ENCODE results near the gene SUSD2. TPM values are rescaled to one million over a fixed set of nuclear protein-coding genes. Genes with fewer than 3 reads are reported as not detected.

Gene SUSD2
- polyA plus RNA-seq, 1 of the 3 experiments (the other 2 are of a cell fraction) = 0.82 TPM

- Histone ChIP-seq H3K36me3 (replicated peaks in 1 of 2; ENCODE audit: control insufficient read depth in 1 of 2, insufficient read depth in 2 of 2, low read length in 1 of 2) (no peaks in the 10 kb centered on the region), H3K9me2 (no peaks in the 10 kb centered on the region), H3K79me2 (ENCODE audit: insufficient read depth) (no peaks in the 10 kb centered on the region), H3K4me3 (ENCODE audit: low read depth in 2 of 2, low read length in 1 of 2) (no peak overlapping the region), H2AFZ (ENCODE audit: low read depth) (no peak overlapping the region), H4K20me1 (ENCODE audit: insufficient read depth) (no peaks in the 10 kb centered on the region), H3K4me1 (ENCODE audit: control insufficient read depth in 1 of 2, insufficient read depth in 2 of 2, low read depth in 1 of 2, low read length in 1 of 2) (peaks cover 0 to 8% of the 10 kb centered on the region in 2 experiments; a peak in 1 of 4 replicates), H3K27me3 (ENCODE audit: insufficient read depth) (no peaks in the 10 kb centered on the region), H3F3A (replicated peaks; ENCODE audit: insufficient read depth) (no peaks in the 10 kb centered on the region), H3K9ac (no peak overlapping the region), H3K9me3 (no peaks in the 10 kb centered on the region), H3K4me2 (no peak overlapping the region), H3K27ac (ENCODE audit: low read depth in 2 of 2, low read length in 1 of 2) (no peak overlapping the region)
- WGBS (ENCODE audit: low lambda C conversion rate) = 97% methylated on average over 6 of the region's 15 CpGs
- ChIA-PET CTCF (interaction anchor here (0.8 to 2.6 kb wide), 5 partner anchors 8 to 42 kb away, joined by 3 to 11 read pairs (median 4); no protein-coding TSS in a partner anchor), POLR2A (no interaction called here)
- TF ChIP-seq TCF12 (IDR thresholded peaks at IDR 0.05) (no peak), REST (IDR thresholded peaks at IDR 0.05; ENCODE audit: low read depth, low read length) (no peak)
- DNase-seq = peak; percentile 10
These were observed 51.4 kb downstream of the SUSD2 start for GRCh38 chr22:24232725-24233124.

- 88% methylated on average over 7 of the region's 13 CpGs for WGBS (ENCODE audit: low lambda C conversion rate)
- peaks cover 0 to 8% of the 10 kb centered on the region in 2 experiments; a peak in 1 of 4 replicates for H3K4me1 ChIP-seq (ENCODE audit: control insufficient read depth in 1 of 2, insufficient read depth in 2 of 2, low read depth in 1 of 2, low read length in 1 of 2)
- no peak overlapping the region for H3K27ac ChIP-seq (ENCODE audit: low read depth in 2 of 2, low read length in 1 of 2)
- ChIA-PET POLR2A (no interaction called here), CTCF (interaction anchor here (2.6 kb wide), 1 partner anchor 10 kb away, joined by 11 read pairs; no protein-coding TSS in a partner anchor)
- no peak overlapping the region for H3K9ac ChIP-seq
- H3K36me3 ChIP-seq (replicated peaks in 1 of 2; ENCODE audit: control insufficient read depth in 1 of 2, insufficient read depth in 2 of 2, low read length in 1 of 2) = no peaks in the 10 kb centered on the region
- H3K79me2 ChIP-seq (ENCODE audit: insufficient read depth) = no peaks in the 10 kb centered on the region
- H3K4me3 ChIP-seq (ENCODE audit: low read depth in 2 of 2, low read length in 1 of 2) = no peak overlapping the region
- no peaks in the 10 kb centered on the region for H3K27me3 ChIP-seq (ENCODE audit: insufficient read depth)
- no peaks in the 10 kb centered on the region for H3K9me2 ChIP-seq
- H2AFZ ChIP-seq (ENCODE audit: low read depth) = no peak overlapping the region
- no peaks in the 10 kb centered on the region for H3F3A ChIP-seq (replicated peaks; ENCODE audit: insufficient read depth)
- no peak overlapping the region for H3K4me2 ChIP-seq
- DNase-seq = no peak
- H3K9me3 ChIP-seq = no peaks in the 10 kb centered on the region
- no peaks in the 10 kb centered on the region for H4K20me1 ChIP-seq (ENCODE audit: insufficient read depth)
- TF ChIP-seq RAD21 (IDR thresholded peaks at IDR 0.05; ENCODE audit: low read length) (no peak), MEF2A (IDR thresholded peaks at IDR 0.05; ENCODE audit: borderline replicate concordance, low read depth) (no peak), FOXM1 (IDR thresholded peaks at IDR 0.05; ENCODE audit: low read depth) (no peak), GABPA (IDR thresholded peaks at IDR 0.05; ENCODE audit: low read depth) (no peak), EP300 (IDR thresholded peaks at IDR 0.05; ENCODE audit: borderline replicate concordance in 1 of 2, low read depth in 1 of 2, low read length in 1 of 2) (no peak), RFX5 (IDR thresholded peaks at IDR 0.05; ENCODE audit: low read length) (no peak), PBX3 (IDR thresholded peaks at IDR 0.05) (no peak), EZH2phosphoT487 (IDR thresholded peaks at IDR 0.05; ENCODE audit: borderline replicate concordance, low read depth) (no peak), ELF1 (IDR thresholded peaks at IDR 0.05) (no peak), POLR2AphosphoS5 (IDR thresholded peaks at IDR 0.05; ENCODE audit: low read depth, low read length) (no peak), NRF1 (IDR thresholded peaks at IDR 0.05; ENCODE audit: low read depth, low read length) (no peak), NFIC (IDR thresholded peaks at IDR 0.05; ENCODE audit: borderline replicate concordance) (no peak), REST (IDR thresholded peaks at IDR 0.05; ENCODE audit: low read depth, low read length) (no peak), CTCF (IDR thresholded peaks at IDR 0.05) (no peak), SIN3A (IDR thresholded peaks at IDR 0.05; ENCODE audit: borderline replicate concordance, low read depth, low read length) (no peak), JUND (IDR thresholded peaks at IDR 0.05) (no peak), TCF12 (IDR thresholded peaks at IDR 0.05) (no peak), FOXJ3 (CRISPR knock-in tag; IDR thresholded peaks at IDR 0.05) (no peak)
These were observed 51.9 kb downstream of the SUSD2 start for GRCh38 chr22:24233235-24233634.

Measured in SK-N-SH (cell line).